Calu3 (cell line): ENCODE data around the gene PTGFRN. TPM values are rescaled to one million over a fixed set of nuclear protein-coding genes. Genes with fewer than 3 reads are reported as not detected.

ENCODE experiments used
- BruUV-seq: library from RNA; stranded (reverse); fragments of 400-500 nt; replicated peaks from 2 replicates; lab custom pipeline; 2021; lab: Mats Ljungman, UMichigan
- CTCF ChIA-PET: fragments of 300-600 bp; sonication (Branson Sonifier 250); formaldehyde crosslinking; loops from one replicate; lab custom pipeline; 2022; ENCODE audit warnings: antibody characterized with exemption; lab: Charles Lee
- DNase-seq: peaks from one replicate; pipeline ENCODE4 v3.0.0; 2022
- H3K27ac Mint-ChIP-seq: one replicate; pipeline ENCODE4 v1.8.0; 2022; ENCODE audit warnings: mixed read lengths; ENCODE audit not compliant: unreplicated experiment
- H3K27me3 Mint-ChIP-seq: one replicate; pipeline ENCODE4 v1.8.0; 2022; ENCODE audit warnings: mixed read lengths; ENCODE audit not compliant: unreplicated experiment
- H3K36me3 Mint-ChIP-seq: one replicate; pipeline ENCODE4 v1.8.0; 2022; ENCODE audit warnings: mild to moderate bottlenecking, moderate library complexity, mixed read lengths; ENCODE audit not compliant: insufficient read depth, unreplicated experiment
- H3K4me1 Mint-ChIP-seq: one replicate; pipeline ENCODE4 v1.8.0; 2022; ENCODE audit warnings: mild to moderate bottlenecking, low read depth, mixed read lengths; ENCODE audit not compliant: unreplicated experiment
- H3K4me3 Mint-ChIP-seq: one replicate; pipeline ENCODE4 v1.8.0; 2022; ENCODE audit warnings: mild to moderate bottlenecking, low read depth, moderate library complexity, mixed read lengths; ENCODE audit not compliant: unreplicated experiment
- H3K9me3 Mint-ChIP-seq: one replicate; pipeline ENCODE4 v1.8.0; 2022; ENCODE audit warnings: low read depth, mixed read lengths; ENCODE audit not compliant: unreplicated experiment
- intact Hi-C: fragments of 100-400 bp; cut with micrococcal nuclease; formaldehyde crosslinking; loops from one replicate; pipeline ENCODE4 v1.10.0; 2022; ENCODE audit not compliant: unreplicated experiment
- total RNA-seq: library from RNA; stranded (reverse); gene quantifications from 2 replicates; pipeline ENCODE4 v1.2.3, GENCODE V29; 2022
- TF ChIP-seq, protein P1 (sequence below): fragments of 200-600 bp; IDR thresholded peaks from one replicate; pipeline ENCODE4 v1.8.0; 2022; ENCODE audit warnings: antibody characterized with exemption; ENCODE audit not compliant: unreplicated experiment

PTGFRN gene
- total RNA-seq, 1 experiment from 2014 or later = 44.6 TPM

DNA sequence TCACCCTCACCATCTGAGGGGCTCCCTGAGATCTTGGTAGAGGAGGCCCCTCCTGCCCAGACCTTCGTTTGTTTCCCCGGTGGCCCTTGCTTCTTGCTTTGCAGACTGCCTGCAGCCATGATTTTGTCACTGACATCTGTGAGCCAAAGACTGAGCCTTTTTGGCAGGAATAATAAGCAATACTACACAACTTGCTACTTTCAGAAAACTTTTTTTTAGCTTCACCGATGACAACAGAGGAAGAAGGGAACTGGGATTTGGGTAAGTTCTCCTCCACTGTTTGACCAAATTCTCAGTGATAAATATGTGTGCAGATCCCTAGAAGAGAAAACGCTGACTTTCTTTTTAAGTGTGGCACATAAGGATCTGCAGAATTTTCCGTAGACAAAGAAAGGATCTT lies 80.1 kb downstream of the PTGFRN start:
- no peak for DNase-seq
- BruUV-seq = no TSS peak
- CTCF ChIA-PET = no interaction called here
- intact Hi-C loops = no loop called here
- TF ChIP-seq, protein P1, sequence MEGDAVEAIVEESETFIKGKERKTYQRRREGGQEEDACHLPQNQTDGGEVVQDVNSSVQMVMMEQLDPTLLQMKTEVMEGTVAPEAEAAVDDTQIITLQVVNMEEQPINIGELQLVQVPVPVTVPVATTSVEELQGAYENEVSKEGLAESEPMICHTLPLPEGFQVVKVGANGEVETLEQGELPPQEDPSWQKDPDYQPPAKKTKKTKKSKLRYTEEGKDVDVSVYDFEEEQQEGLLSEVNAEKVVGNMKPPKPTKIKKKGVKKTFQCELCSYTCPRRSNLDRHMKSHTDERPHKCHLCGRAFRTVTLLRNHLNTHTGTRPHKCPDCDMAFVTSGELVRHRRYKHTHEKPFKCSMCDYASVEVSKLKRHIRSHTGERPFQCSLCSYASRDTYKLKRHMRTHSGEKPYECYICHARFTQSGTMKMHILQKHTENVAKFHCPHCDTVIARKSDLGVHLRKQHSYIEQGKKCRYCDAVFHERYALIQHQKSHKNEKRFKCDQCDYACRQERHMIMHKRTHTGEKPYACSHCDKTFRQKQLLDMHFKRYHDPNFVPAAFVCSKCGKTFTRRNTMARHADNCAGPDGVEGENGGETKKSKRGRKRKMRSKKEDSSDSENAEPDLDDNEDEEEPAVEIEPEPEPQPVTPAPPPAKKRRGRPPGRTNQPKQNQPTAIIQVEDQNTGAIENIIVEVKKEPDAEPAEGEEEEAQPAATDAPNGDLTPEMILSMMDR = no peak
- no peaks in the 10 kb centered on the region for H3K27me3 Mint-ChIP-seq
- H3K27ac Mint-ChIP-seq = no peak overlapping the region
- H3K9me3 Mint-ChIP-seq = no peaks in the 10 kb centered on the region
- H3K4me3 Mint-ChIP-seq = no peak overlapping the region
- no peaks in the 10 kb centered on the region for H3K4me1 Mint-ChIP-seq
- no peaks in the 10 kb centered on the region for H3K36me3 Mint-ChIP-seq

DNA sequence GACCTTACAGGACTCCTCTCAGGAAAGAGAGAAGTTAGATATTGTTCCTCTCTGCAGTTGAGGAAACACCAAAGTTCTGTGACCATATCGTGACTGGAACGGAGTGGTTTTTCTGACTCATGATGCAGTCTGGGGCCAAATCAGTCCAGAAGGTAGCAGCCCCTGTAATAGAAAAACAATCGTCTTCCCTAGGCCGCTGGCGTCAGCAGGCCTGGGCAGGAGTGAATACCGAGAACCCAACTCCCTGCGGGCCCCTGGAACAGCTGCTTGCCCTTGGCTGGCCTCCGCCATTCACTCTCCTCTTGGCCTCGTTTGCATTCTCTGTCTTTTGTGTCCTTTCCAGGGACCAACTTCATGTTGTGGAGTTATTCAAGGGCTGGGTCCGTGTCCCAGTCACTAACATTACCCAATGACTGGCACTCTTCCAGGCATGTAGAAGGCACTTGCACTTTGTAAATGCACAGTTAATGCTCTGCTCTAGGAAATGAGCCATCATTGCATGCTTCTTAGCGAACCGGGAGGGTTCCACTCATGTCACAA lies 81.0 kb downstream of the PTGFRN start:
- intact Hi-C loops = no loop called here
- H3K4me3 Mint-ChIP-seq = no peak overlapping the region
- H3K36me3 Mint-ChIP-seq = no peaks in the 10 kb centered on the region
- no peak for DNase-seq
- TF ChIP-seq, protein P1 = no peak
- H3K27ac Mint-ChIP-seq = no peak overlapping the region
- no peaks in the 10 kb centered on the region for H3K9me3 Mint-ChIP-seq
- no peaks in the 10 kb centered on the region for H3K27me3 Mint-ChIP-seq
- BruUV-seq = no TSS peak
- CTCF ChIA-PET = no interaction called here
- no peaks in the 10 kb centered on the region for H3K4me1 Mint-ChIP-seq

- Mint-ChIP-seq H3K27ac (no peak overlapping the region), H3K4me3 (no peak overlapping the region), H3K36me3 (no peaks in the 10 kb centered on the region), H3K4me1 (no peaks in the 10 kb centered on the region), H3K27me3 (no peaks in the 10 kb centered on the region), H3K9me3 (no peaks in the 10 kb centered on the region)
- BruUV-seq = no TSS peak
- CTCF ChIA-PET = interaction anchor here (0.5 to 0.6 kb wide), 2 partner anchors 8 to 64 kb away, joined by 4 to 5 read pairs; no protein-coding TSS in a partner anchor
- no peak for DNase-seq
- intact Hi-C loops = no loop called here
- TF ChIP-seq, protein P1 = no peak
Measured at GRCh38 chr1:116991171-116991845, 81.6 kb downstream of the PTGFRN start.

- Mint-ChIP-seq H3K27me3 (no peaks in the 10 kb centered on the region), H3K36me3 (no peaks in the 10 kb centered on the region), H3K4me1 (no peaks in the 10 kb centered on the region), H3K27ac (no peak overlapping the region), H3K4me3 (no peak overlapping the region), H3K9me3 (no peaks in the 10 kb centered on the region)
- intact Hi-C loops = no loop called here
- DNase-seq = no peak
- CTCF ChIA-PET = interaction anchor here (0.5 to 0.6 kb wide), 2 partner anchors 8 to 64 kb away, joined by 4 to 5 read pairs; no protein-coding TSS in a partner anchor
- BruUV-seq = no TSS peak
- TF ChIP-seq, protein P1 = no peak
Measured at GRCh38 chr1:116991918-116992317, 82.2 kb downstream of the PTGFRN start.
